ENCODE results near the gene DYNC1H1.

DYNC1H1 gene

GRCh38 chr14:101954501-101954900, 9.9 kb upstream of the DYNC1H1 start:
- H3K4me3 ChIP-seq (ENCODE audit: low read depth in 1 of 5, low read length in 5 of 5), result no peak overlapping the region
- no peaks in the 10 kb centered on the region for H3K36me3 ChIP-seq (ENCODE audit: control insufficient read depth in 5 of 5, insufficient read depth in 5 of 5, low read length in 5 of 5)
- H3K27me3 ChIP-seq (ENCODE audit: control insufficient read depth in 5 of 5, insufficient read depth in 4 of 5, low read length in 5 of 5), result no peaks in the 10 kb centered on the region

GRCh38 chr14:101955695-101956161, 8.6 kb upstream of the DYNC1H1 start:
- no peak overlapping the region for H3K27ac ChIP-seq (ENCODE audit: low read depth, low read length)
- no peaks in the 10 kb centered on the region for H3K36me3 ChIP-seq (ENCODE audit: control insufficient read depth in 5 of 5, insufficient read depth in 5 of 5, low read length in 5 of 5)
- no peak overlapping the region for H3K4me3 ChIP-seq (ENCODE audit: low read depth in 1 of 5, low read length in 5 of 5)
- H3K9ac ChIP-seq (ENCODE audit: low read length in 5 of 5), result no peak overlapping the region
- peaks cover 0 to 2% (median 0%) of the 10 kb centered on the region in 5 donors for H3K4me1 ChIP-seq (ENCODE audit: control insufficient read depth in 5 of 5, insufficient read depth in 5 of 5, low read length in 5 of 5)
- H3K27me3 ChIP-seq (ENCODE audit: control insufficient read depth in 5 of 5, insufficient read depth in 4 of 5, low read length in 5 of 5), result no peaks in the 10 kb centered on the region
- H3K9me3 ChIP-seq (ENCODE audit: control insufficient read depth in 5 of 5, low read length in 5 of 5), result no peaks in the 10 kb centered on the region

More at GRCh38 chr14:101954501-101954900, 9.9 kb upstream of the DYNC1H1 start:
- H3K9ac ChIP-seq (ENCODE audit: low read length in 5 of 5), result no peak overlapping the region
- peaks cover 0 to 13% (median 9%) of the 10 kb centered on the region in 5 donors for H3K4me1 ChIP-seq (ENCODE audit: control insufficient read depth in 5 of 5, insufficient read depth in 5 of 5, low read length in 5 of 5)
- H3K27ac ChIP-seq (ENCODE audit: low read depth, low read length), result no peak overlapping the region
- no peaks in the 10 kb centered on the region for H3K9me3 ChIP-seq (ENCODE audit: control insufficient read depth in 5 of 5, low read length in 5 of 5)

- no peaks in the 10 kb centered on the region for H3K9me3 ChIP-seq (ENCODE audit: control insufficient read depth in 5 of 5, low read length in 5 of 5)
- no peaks in the 10 kb centered on the region for H3K27me3 ChIP-seq (ENCODE audit: control insufficient read depth in 5 of 5, insufficient read depth in 4 of 5, low read length in 5 of 5)
- no peaks in the 10 kb centered on the region for H3K36me3 ChIP-seq (ENCODE audit: control insufficient read depth in 5 of 5, insufficient read depth in 5 of 5, low read length in 5 of 5)
- no peak overlapping the region for H3K4me3 ChIP-seq (ENCODE audit: low read depth in 1 of 5, low read length in 5 of 5)
- peak overlapping the region in 1 of 5 donors; percentile 35 for H3K9ac ChIP-seq (ENCODE audit: low read length in 5 of 5)
- H3K27ac ChIP-seq (ENCODE audit: low read depth, low read length), result no peak overlapping the region
- peaks cover 0 to 3% (median 3%) of the 10 kb centered on the region in 5 donors for H3K4me1 ChIP-seq (ENCODE audit: control insufficient read depth in 5 of 5, insufficient read depth in 5 of 5, low read length in 5 of 5)
Measured at GRCh38 chr14:101956179-101956885, 8.0 kb upstream of the DYNC1H1 start.

DNA sequence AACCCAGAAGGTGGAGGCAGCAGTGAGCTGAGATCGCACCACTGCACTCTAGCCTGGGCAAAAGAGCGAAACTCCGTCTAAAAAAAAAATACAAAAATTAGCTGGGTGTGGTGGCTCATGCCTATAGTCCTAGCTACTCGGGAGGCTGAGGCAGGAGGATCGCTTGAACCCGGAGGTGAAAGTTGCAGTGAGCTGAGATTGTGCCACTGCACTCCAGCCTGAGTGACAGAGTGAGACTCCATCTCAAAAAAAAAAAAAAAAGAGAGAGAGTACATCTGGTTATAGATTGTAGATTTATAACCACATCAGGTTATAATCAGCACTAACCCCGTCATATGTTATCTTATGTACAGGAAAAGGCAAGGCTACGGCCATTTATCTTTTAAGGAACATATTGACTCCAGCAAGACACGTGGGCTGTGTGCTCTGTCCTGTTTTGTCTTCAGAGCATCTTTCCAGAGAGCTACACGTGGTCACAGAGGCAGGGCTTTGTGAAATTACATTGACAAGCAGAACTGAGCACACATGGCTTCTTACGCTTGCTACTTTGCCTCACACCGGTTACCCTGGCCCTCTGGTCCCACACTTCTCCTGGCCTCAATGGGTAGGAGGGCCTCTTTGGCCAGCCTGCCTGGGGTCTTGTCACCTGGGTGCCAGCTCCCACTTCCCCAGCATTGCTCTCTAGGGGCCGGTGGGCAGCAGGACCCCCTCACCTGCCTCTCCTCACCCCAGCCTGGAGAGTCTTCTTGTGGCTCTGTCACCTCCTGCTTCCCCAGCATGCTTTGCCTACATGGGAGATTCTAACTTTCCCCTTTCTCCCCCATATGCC, 6.8 kb upstream of the DYNC1H1 start:
- no peaks in the 10 kb centered on the region for H3K36me3 ChIP-seq (ENCODE audit: control insufficient read depth in 5 of 5, insufficient read depth in 5 of 5, low read length in 5 of 5)
- no peaks in the 10 kb centered on the region for H3K9me3 ChIP-seq (ENCODE audit: control insufficient read depth in 5 of 5, low read length in 5 of 5)
- H3K27ac ChIP-seq (ENCODE audit: low read depth, low read length), result no peak overlapping the region
- no peak overlapping the region for H3K4me3 ChIP-seq (ENCODE audit: low read depth in 1 of 5, low read length in 5 of 5)
- H3K27me3 ChIP-seq (ENCODE audit: control insufficient read depth in 5 of 5, insufficient read depth in 4 of 5, low read length in 5 of 5), result no peaks in the 10 kb centered on the region
- H3K9ac ChIP-seq (ENCODE audit: low read length in 5 of 5), result no peak overlapping the region
- H3K4me1 ChIP-seq (ENCODE audit: control insufficient read depth in 5 of 5, insufficient read depth in 5 of 5, low read length in 5 of 5), result peaks cover 0 to 10% (median 3%) of the 10 kb centered on the region in 5 donors

DNA sequence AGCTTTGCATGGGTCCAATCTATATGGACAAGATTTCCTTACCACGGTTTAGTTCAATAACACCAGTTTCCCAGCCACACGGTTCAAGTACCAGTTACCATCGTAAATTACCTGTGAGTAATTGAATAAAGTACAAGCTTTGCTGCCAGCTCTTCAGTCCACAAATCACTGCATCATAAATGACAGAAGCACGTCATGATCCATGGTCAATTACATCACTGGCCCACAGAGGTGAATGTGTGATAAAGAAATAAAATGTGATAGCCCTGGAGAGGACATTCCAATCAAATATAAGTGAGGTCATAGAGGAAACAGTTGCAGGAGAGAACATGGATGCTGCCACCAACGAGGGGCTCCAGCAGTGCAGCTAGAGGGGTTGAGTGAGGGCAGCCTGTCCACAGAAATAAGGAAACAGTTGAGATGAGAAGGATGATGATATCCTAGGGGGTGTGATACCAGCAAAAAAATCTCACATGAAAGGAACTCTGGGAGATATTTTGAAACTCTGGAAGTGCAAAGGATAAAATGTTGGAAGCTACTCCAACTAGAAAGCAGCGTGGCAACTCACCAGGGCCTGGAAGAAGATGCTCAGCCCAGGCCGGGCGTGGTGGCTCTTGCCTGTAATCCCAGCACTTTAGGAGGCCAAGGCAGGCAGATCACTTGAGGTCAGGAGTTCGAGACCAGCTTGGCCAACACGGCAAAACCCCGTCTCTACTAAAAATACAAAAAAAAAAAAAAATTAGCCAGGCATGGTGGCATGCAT, 5.8 kb upstream of the DYNC1H1 start:
- H3K27me3 ChIP-seq (ENCODE audit: control insufficient read depth in 5 of 5, insufficient read depth in 4 of 5, low read length in 5 of 5), result no peaks in the 10 kb centered on the region
- H3K9ac ChIP-seq (ENCODE audit: low read length in 5 of 5), result no peak overlapping the region
- H3K27ac ChIP-seq (ENCODE audit: low read depth, low read length), result no peak overlapping the region
- H3K4me1 ChIP-seq (ENCODE audit: control insufficient read depth in 5 of 5, insufficient read depth in 5 of 5, low read length in 5 of 5), result peaks cover 0 to 14% (median 7%) of the 10 kb centered on the region in 5 donors
- H3K36me3 ChIP-seq (ENCODE audit: control insufficient read depth in 5 of 5, insufficient read depth in 5 of 5, low read length in 5 of 5), result no peaks in the 10 kb centered on the region
- H3K4me3 ChIP-seq (ENCODE audit: low read depth in 1 of 5, low read length in 5 of 5), result no peak overlapping the region
- H3K9me3 ChIP-seq (ENCODE audit: control insufficient read depth in 5 of 5, low read length in 5 of 5), result no peaks in the 10 kb centered on the region

GRCh38 chr14:101959277-101959676, 5.1 kb upstream of the DYNC1H1 start:
- Histone ChIP-seq H3K9ac (ENCODE audit: low read length in 5 of 5) (no peak overlapping the region), H3K4me3 (ENCODE audit: low read depth in 1 of 5, low read length in 5 of 5) (no peak overlapping the region), H3K36me3 (ENCODE audit: control insufficient read depth in 5 of 5, insufficient read depth in 5 of 5, low read length in 5 of 5) (no peaks in the 10 kb centered on the region), H3K27ac (ENCODE audit: low read depth, low read length) (no peak overlapping the region), H3K4me1 (ENCODE audit: control insufficient read depth in 5 of 5, insufficient read depth in 5 of 5, low read length in 5 of 5) (peaks cover 0 to 20% (median 13%) of the 10 kb centered on the region in 5 donors), H3K27me3 (ENCODE audit: control insufficient read depth in 5 of 5, insufficient read depth in 4 of 5, low read length in 5 of 5) (no peaks in the 10 kb centered on the region), H3K9me3 (ENCODE audit: control insufficient read depth in 5 of 5, low read length in 5 of 5) (no peaks in the 10 kb centered on the region)

DNA sequence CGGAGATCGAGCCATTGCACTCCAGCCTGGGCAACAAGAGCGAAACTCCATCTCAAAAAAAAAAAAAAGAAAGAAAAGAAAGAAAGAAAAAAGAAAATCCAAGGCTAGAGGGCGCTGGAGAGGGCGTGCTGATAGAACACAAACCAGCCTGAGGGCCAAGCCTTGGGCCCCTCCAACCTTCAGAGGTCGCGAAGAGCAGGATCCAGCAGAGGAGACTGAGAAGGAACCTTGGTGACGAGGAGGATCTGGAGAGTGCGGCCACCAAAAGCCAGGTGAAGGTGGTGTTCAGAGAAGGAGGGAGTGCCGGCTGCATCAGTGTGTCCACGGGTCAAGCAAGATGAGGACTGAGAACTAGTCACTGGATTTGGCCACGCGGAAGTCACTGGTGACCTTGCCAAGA, 4.1 kb upstream of the DYNC1H1 start:
- Histone ChIP-seq H3K36me3 (ENCODE audit: control insufficient read depth in 5 of 5, insufficient read depth in 5 of 5, low read length in 5 of 5) (no peaks in the 10 kb centered on the region), H3K27me3 (ENCODE audit: control insufficient read depth in 5 of 5, insufficient read depth in 4 of 5, low read length in 5 of 5) (no peaks in the 10 kb centered on the region), H3K9ac (ENCODE audit: low read length in 5 of 5) (no peak overlapping the region), H3K27ac (ENCODE audit: low read depth, low read length) (no peak overlapping the region), H3K9me3 (ENCODE audit: control insufficient read depth in 5 of 5, low read length in 5 of 5) (no peaks in the 10 kb centered on the region), H3K4me1 (ENCODE audit: control insufficient read depth in 5 of 5, insufficient read depth in 5 of 5, low read length in 5 of 5) (peaks cover 0 to 21% (median 13%) of the 10 kb centered on the region in 5 donors), H3K4me3 (ENCODE audit: low read depth in 1 of 5, low read length in 5 of 5) (no peak overlapping the region)

GRCh38 chr14:101961011-101961721, 3.2 kb upstream of the DYNC1H1 start:
- H3K36me3 ChIP-seq (ENCODE audit: control insufficient read depth in 5 of 5, insufficient read depth in 5 of 5, low read length in 5 of 5), result no peaks in the 10 kb centered on the region
- no peaks in the 10 kb centered on the region for H3K27me3 ChIP-seq (ENCODE audit: control insufficient read depth in 5 of 5, insufficient read depth in 4 of 5, low read length in 5 of 5)
- no peak overlapping the region for H3K4me3 ChIP-seq (ENCODE audit: low read depth in 1 of 5, low read length in 5 of 5)
- H3K27ac ChIP-seq (ENCODE audit: low read depth, low read length), result no peak overlapping the region
- no peaks in the 10 kb centered on the region for H3K9me3 ChIP-seq (ENCODE audit: control insufficient read depth in 5 of 5, low read length in 5 of 5)
- H3K9ac ChIP-seq (ENCODE audit: low read length in 5 of 5), result no peak overlapping the region
- peaks cover 4 to 30% (median 20%) of the 10 kb centered on the region in 5 donors for H3K4me1 ChIP-seq (ENCODE audit: control insufficient read depth in 5 of 5, insufficient read depth in 5 of 5, low read length in 5 of 5)

- Histone ChIP-seq H3K27ac (ENCODE audit: low read depth, low read length) (peak overlapping the region; percentile 7), H3K4me1 (ENCODE audit: control insufficient read depth in 5 of 5, insufficient read depth in 5 of 5, low read length in 5 of 5) (peaks cover 4 to 31% (median 24%) of the 10 kb centered on the region in 5 donors), H3K9me3 (ENCODE audit: control insufficient read depth in 5 of 5, low read length in 5 of 5) (no peaks in the 10 kb centered on the region), H3K4me3 (ENCODE audit: low read depth in 1 of 5, low read length in 5 of 5) (no peak overlapping the region), H3K36me3 (ENCODE audit: control insufficient read depth in 5 of 5, insufficient read depth in 5 of 5, low read length in 5 of 5) (no peaks in the 10 kb centered on the region), H3K9ac (ENCODE audit: low read length in 5 of 5) (peak overlapping the region in 1 of 5 donors; percentile 16), H3K27me3 (ENCODE audit: control insufficient read depth in 5 of 5, insufficient read depth in 4 of 5, low read length in 5 of 5) (no peaks in the 10 kb centered on the region)
Measured at GRCh38 chr14:101961746-101962502, 2.4 kb upstream of the DYNC1H1 start.
